Neural crest cell (in vitro differentiated cells): ENCODE results near the gene GNAQ. TPM values are rescaled to one million over a fixed set of nuclear protein-coding genes. Genes with fewer than 3 reads are reported as not detected.
"Not testable (repeated sequence)": the region's sequence is repeated elsewhere in the genome, so short reads cannot be mapped to it uniquely, and the experiment has no call there.

Source experiments
- DNase-seq: peaks from one replicate; pipeline ENCODE4 v3.0.0; 2021; ENCODE audit warnings: low read depth, mixed read lengths, low spot score
- H3K27ac Mint-ChIP-seq: one replicate; pipeline ENCODE4 v1.8.0; 2021; ENCODE audit warnings: mild to moderate bottlenecking, mixed read lengths; ENCODE audit not compliant: unreplicated experiment
- H3K27me3 Mint-ChIP-seq: 2 replicates; pipeline ENCODE4 v1.8.0; 2021; ENCODE audit warnings: low read depth, mild to moderate bottlenecking, mixed read lengths
- H3K36me3 Mint-ChIP-seq: 2 replicates; pipeline ENCODE4 v1.8.0; 2021; ENCODE audit warnings: low read depth, mild to moderate bottlenecking, mixed read lengths
- H3K4me1 Mint-ChIP-seq: 2 replicates; pipeline ENCODE4 v1.8.0; 2021; ENCODE audit warnings: mixed read lengths
- H3K4me3 Mint-ChIP-seq: one replicate; pipeline ENCODE4 v1.8.0; 2021; ENCODE audit warnings: mild to moderate bottlenecking, mixed read lengths
- H3K9me3 Mint-ChIP-seq: 2 replicates; pipeline ENCODE4 v1.8.0; 2021; ENCODE audit warnings: mixed read lengths
- total RNA-seq: library from RNA; stranded (reverse); gene quantifications from 2 replicates; pipeline ENCODE4 v1.2.1, GENCODE V29; 2021
- TF ChIP-seq, protein P1 (sequence below): fragments of 200-600 bp; sonication (generic); conservative IDR thresholded peaks from 2 replicates; pipeline ENCODE4 v1.5.0; 2021; ENCODE audit warnings: antibody characterized with exemption, mild to moderate bottlenecking

GNAQ gene
- total RNA-seq, 1 donor from 2014 or later, result 53.3 TPM

DNA sequence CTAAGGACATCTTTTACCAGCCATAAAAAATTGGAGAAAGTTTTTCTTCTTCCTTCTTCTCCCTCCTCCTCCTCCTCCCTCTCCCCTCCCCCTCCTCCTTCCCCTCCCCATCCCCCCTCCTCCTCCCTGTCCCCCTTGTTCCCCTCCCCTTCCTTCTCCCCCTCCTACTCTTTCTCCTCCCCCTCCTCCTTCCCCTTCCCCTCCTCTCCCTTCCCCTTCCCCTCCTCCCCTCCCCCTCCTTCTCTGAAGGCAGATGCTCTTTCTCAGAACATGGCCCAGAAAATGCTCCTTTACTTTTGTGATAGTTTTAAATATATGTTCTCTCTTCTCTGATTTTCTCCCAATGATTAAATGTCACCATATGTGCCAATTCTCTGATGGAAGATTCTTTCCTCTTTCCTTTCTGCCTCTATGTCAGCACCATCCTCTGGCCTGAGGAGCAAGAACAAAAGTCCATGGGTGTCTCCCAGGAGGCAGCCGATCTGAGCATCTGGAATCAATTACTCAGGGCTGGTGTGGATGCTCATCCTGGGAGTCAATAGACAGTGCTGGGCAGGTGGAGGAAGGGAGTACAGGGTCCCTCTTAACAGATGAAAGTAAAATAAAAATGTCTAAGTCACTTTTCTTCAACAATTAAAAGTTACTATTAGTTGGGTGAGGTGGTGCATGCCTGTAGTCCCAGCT is 320.5 kb downstream of the GNAQ start:
- Mint-ChIP-seq H3K27ac (no peak overlapping the region), H3K27me3 (no peaks in the 10 kb centered on the region), H3K36me3 (peaks cover 14% of the 10 kb centered on the region), H3K9me3 (peaks cover 13% of the 10 kb centered on the region), H3K4me3 (peak overlapping the region; percentile 42), H3K4me1 (peaks cover 4% of the 10 kb centered on the region)
- TF ChIP-seq, protein P1, sequence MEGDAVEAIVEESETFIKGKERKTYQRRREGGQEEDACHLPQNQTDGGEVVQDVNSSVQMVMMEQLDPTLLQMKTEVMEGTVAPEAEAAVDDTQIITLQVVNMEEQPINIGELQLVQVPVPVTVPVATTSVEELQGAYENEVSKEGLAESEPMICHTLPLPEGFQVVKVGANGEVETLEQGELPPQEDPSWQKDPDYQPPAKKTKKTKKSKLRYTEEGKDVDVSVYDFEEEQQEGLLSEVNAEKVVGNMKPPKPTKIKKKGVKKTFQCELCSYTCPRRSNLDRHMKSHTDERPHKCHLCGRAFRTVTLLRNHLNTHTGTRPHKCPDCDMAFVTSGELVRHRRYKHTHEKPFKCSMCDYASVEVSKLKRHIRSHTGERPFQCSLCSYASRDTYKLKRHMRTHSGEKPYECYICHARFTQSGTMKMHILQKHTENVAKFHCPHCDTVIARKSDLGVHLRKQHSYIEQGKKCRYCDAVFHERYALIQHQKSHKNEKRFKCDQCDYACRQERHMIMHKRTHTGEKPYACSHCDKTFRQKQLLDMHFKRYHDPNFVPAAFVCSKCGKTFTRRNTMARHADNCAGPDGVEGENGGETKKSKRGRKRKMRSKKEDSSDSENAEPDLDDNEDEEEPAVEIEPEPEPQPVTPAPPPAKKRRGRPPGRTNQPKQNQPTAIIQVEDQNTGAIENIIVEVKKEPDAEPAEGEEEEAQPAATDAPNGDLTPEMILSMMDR, result no peak
- DNase-seq, result no peak

DNA sequence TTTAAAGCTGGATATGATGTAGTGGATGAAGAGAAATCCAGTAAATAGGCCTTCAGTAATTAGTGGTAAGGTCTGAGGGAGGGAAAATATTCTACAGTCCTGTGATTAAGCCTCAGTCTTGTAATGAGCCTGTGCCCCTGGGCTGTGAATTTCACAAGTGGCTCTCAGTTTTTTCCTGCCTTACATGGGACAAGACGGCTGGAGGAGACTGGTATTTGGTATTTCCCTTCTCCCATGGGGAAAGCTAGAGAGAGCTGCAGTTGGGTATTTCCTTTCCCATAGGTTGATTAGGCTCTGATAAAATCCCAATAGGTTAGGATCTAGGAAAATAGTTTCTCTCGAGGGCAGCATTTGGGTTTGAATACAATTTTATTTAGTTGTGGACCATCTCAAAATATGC is 321.3 kb downstream of the GNAQ start:
- TF ChIP-seq, protein P1, result no peak
- Mint-ChIP-seq H3K9me3 (peaks cover 13% of the 10 kb centered on the region), H3K4me1 (peaks cover 4% of the 10 kb centered on the region), H3K27ac (no peak overlapping the region), H3K4me3 (no peak overlapping the region), H3K27me3 (no peaks in the 10 kb centered on the region), H3K36me3 (peaks cover 14% of the 10 kb centered on the region)
- no peak for DNase-seq

DNA sequence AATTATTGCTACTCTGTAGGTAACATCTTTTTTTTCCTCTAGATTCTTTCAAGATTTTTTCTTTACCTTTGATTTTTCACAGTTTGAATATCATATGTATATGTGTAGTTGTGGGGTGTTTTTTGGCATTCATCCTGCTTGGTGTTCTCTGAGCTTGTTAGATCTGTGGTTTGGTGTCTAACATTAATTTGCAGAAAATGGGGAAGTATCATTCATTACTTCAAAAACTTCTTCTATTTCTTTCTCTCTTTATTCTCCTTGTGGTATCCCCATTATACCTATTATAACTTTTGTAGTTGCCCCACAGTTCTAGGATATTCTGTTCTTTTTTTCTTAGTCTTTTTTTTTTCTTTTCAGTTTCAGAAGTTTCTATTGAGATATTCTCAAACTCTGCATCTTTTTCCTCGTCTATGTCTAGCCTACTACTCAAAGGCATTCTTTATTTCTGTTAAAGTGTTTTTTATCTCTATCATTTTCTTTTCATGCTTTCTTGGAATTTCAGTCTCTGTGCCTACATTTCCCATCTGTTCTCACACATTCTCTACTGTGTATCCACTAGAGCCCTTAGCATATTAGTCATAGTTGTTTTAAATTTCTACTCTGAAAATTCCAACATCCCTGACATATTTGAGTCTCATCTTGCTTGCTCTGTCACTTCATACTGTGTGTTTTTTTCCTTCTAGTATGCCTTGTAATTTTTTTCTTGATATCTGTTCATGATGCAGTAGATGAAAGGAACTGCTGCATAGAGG is 323.4 kb downstream of the GNAQ start:
- Mint-ChIP-seq H3K9me3 (peaks cover 17% of the 10 kb centered on the region), H3K36me3 (peaks cover 14% of the 10 kb centered on the region), H3K4me1 (no peaks in the 10 kb centered on the region), H3K4me3 (no peak overlapping the region), H3K27ac (no peak overlapping the region), H3K27me3 (no peaks in the 10 kb centered on the region)
- no peak for DNase-seq
- TF ChIP-seq, protein P1, result no peak

DNA sequence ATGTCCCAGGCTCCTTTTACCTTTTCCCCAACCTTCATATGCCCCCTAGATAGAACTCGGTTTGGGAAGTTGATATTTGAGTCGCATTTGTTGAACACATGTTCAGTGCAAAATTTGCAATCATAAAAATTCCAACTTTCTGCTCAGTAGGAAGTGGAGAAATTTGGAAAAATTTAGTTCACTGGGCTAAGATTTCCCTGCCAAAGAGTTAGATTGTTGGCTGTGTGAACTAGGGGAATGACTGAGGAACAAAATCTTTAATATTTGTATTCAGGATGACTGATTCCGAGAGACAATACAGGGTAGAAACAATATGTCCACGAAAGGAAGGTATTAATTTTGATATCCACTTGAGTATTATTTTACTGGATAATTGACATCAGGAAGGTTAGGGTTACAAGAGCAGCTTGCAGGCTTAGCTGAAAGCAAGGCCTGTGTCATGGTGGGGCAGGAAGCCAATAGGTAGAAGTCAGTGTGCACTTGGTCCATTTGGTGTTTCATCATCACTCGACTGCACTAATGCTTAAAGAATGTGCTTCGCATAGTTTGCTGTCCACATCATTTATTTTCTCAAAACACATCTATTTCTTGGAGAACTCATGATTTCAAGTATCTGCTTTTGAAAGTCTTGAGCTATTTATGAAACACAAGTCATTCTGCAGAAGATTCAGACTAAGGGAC is 324.1 kb downstream of the GNAQ start:
- TF ChIP-seq, protein P1, result no peak
- Mint-ChIP-seq H3K36me3 (peaks cover 11% of the 10 kb centered on the region), H3K9me3 (peaks cover 17% of the 10 kb centered on the region), H3K4me3 (no peak overlapping the region), H3K27ac (no peak overlapping the region), H3K4me1 (no peaks in the 10 kb centered on the region), H3K27me3 (no peaks in the 10 kb centered on the region)
- no peak for DNase-seq

DNA sequence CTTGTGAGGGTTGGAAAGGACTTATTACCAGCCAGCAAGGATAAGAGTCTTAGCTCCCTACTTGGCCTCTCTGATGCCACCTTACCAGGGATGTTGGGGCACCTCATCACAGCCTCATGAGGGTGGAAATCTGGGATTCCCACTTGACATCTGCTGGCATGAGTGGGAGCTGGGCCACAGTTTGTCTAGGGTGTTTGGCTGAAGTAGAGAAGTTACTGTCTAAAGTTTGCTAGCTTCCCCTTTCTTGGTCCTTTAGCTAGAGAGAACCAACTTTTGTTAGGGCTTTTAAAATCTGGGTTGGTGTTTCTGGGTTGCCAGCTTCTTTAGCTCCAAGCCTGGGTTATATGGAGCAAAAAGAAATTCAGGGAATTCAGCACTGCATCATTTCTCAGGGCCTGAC is 326.0 kb downstream of the GNAQ start:
- TF ChIP-seq, protein P1, result no peak
- H3K36me3 Mint-ChIP-seq, result peaks cover 8% of the 10 kb centered on the region
- H3K27me3 Mint-ChIP-seq, result no peaks in the 10 kb centered on the region
- peaks cover 17% of the 10 kb centered on the region for H3K9me3 Mint-ChIP-seq
- H3K4me3 Mint-ChIP-seq, result no peak overlapping the region
- no peak overlapping the region for H3K27ac Mint-ChIP-seq
- DNase-seq, result no peak
- no peaks in the 10 kb centered on the region for H3K4me1 Mint-ChIP-seq

DNA sequence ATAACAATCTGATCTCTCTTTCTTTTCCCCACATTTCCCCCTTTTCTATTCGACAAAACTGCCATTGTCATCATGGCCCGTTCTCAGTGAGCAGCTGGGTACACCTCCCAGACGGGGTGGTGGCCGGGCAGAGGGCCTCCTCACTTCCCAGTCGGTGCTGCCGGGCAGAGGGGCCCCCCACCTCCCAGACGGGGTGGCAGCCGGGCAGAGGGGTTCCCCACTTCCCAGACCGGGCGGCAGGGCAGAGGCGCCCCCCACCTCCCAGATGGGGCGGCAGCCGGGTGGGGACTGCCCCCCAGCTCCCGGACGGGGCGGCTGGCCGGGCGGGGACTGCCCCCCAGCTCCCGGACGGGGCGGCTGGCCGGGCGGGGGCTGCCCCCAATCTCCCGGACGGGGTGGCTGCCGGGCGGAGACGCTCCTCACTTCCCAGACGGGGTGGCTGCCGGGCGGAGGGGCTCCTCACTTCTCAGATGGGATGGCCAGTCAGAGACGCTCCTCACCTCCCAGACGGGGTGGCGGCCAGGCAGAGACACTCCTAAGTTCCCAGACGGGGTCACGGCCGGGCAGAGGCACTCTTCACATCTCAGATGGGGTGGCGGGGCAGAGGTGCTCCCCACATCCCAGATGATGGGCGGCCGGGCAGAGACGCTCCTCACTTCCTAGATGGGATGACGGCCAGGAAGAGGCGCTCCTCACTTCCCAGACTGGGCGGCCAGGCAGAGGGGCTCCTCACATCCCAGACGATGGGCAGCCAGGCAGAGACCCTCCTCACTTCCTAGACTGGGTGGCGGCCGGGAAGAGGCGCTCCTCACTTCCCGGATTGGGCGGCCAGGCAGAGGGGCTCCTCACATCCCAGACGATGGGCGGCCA is 328.9 kb downstream of the GNAQ start:
- not testable (repeated sequence) for H3K27me3 Mint-ChIP-seq, H3K27ac Mint-ChIP-seq

More for the DNA sequence above, 328.9 kb downstream of the GNAQ start:
- not testable (repeated sequence) for H3K4me3 Mint-ChIP-seq, H3K4me1 Mint-ChIP-seq, H3K36me3 Mint-ChIP-seq, DNase-seq, H3K9me3 Mint-ChIP-seq
